ENCODE data around the gene XAB2.
A peak's percentile ranks its signal among the peaks of the same experiment; 100 is the strongest.

Gene XAB2

DNA sequence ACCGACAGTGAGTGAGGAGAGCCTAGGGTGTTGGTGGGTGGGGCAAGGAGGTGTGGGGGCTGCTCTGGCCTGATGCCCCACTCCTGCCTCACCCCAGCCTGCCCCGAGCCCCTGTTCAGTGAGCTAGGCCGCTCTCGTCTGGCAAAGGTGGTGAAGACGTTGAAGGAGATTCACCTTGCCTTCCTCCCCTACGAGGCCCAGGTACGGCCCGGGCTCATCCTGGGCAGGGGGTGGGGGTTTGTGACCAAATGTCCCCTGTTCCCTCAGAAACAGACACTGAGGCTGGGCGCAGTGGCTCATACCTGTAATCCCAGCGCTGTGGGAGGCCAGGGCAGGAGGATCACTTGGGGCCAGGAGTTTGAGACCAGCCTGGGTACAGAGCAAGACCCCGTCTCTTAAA is 11.5 kb upstream of the XAB2 start:
- TF ChIP-seq, protein P1, sequence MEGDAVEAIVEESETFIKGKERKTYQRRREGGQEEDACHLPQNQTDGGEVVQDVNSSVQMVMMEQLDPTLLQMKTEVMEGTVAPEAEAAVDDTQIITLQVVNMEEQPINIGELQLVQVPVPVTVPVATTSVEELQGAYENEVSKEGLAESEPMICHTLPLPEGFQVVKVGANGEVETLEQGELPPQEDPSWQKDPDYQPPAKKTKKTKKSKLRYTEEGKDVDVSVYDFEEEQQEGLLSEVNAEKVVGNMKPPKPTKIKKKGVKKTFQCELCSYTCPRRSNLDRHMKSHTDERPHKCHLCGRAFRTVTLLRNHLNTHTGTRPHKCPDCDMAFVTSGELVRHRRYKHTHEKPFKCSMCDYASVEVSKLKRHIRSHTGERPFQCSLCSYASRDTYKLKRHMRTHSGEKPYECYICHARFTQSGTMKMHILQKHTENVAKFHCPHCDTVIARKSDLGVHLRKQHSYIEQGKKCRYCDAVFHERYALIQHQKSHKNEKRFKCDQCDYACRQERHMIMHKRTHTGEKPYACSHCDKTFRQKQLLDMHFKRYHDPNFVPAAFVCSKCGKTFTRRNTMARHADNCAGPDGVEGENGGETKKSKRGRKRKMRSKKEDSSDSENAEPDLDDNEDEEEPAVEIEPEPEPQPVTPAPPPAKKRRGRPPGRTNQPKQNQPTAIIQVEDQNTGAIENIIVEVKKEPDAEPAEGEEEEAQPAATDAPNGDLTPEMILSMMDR (IDR thresholded peaks at IDR 0.05; ENCODE audit: low read depth, low read length, missing control alignments), result no peak
- DNase-seq, result no peak
- Histone ChIP-seq H3K27ac (no peak overlapping the region), H3K36me3 (replicated peaks) (no peaks in the 10 kb centered on the region), H3K4me3 (ENCODE audit: low read depth, low read length) (no peak overlapping the region), H3K27me3 (replicated peaks) (no peaks in the 10 kb centered on the region)
- in situ Hi-C loops (cut with HindIII; ENCODE audit: low pct_ligation_motif_present, low sequenced_read_pairs), result no loop called here

DNA sequence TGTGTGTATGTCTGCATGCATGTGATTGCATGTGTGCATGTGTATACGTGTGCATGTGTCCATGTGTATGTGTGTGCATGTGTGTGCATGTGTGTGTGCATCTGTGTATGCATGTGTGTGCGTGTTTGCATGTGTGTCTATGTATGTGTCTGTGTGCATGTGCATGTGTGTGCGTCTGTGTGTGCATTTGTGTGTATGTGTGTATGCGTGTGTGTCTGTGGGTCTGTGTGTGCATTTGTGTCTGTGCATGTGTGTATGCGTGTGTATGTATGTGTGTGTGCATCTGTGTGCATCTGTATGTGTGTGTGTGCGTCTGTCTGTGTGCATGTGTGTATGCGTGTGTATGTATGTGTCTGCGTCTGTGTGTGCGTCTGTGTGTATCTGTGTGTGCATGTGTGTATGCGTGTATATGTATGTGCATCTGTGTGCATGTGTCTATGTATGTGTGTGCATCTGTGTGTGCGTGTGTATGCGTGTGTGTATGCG is 10.6 kb upstream of the XAB2 start:
- H3K4me3 ChIP-seq (ENCODE audit: low read depth, low read length), result no peak overlapping the region
- in situ Hi-C loops (cut with HindIII; ENCODE audit: low pct_ligation_motif_present, low sequenced_read_pairs), result no loop called here
- no peak overlapping the region for H3K27ac ChIP-seq
- TF ChIP-seq, protein P1 (IDR thresholded peaks at IDR 0.05; ENCODE audit: low read depth, low read length, missing control alignments), result no peak
- no peak for DNase-seq
- no peaks in the 10 kb centered on the region for H3K27me3 ChIP-seq (replicated peaks)
- H3K36me3 ChIP-seq (replicated peaks), result no peaks in the 10 kb centered on the region

DNA sequence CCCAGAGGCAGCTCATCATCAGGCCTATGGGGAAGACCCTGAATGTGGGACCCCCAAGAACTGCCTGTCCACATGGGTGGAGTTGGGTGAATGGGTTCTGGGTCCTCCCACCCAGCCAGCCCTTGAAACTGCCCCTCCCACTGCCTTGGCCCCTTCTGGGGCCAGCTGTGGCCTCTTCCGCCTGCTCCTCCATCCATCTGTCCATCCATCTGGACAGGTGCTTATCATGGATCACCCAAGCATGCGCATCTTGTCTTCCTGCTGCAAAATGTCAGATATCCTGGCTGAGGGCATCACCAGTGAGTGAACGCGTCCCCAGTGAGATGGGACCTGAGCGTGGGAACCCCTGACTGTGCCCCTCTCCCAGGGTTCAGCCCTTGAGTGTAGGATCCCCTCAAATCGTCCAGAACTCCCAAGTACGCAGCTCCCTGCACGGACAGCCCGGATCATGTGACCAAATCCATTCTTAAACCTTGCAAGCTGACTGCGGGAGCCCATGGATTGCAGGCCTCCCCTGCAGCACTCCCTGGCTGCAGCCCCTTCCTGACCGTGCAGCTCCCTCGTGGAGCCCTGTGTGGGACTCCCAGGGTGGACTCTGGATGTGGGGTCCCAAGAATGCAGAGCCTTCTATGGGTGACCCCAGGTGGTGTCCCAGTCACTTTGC is 9.6 kb upstream of the XAB2 start:
- TF ChIP-seq, protein P1 (IDR thresholded peaks at IDR 0.05; ENCODE audit: low read depth, low read length, missing control alignments), result no peak
- DNase-seq, result no peak
- H3K4me3 ChIP-seq (ENCODE audit: low read depth, low read length), result no peak overlapping the region
- H3K27ac ChIP-seq, result no peak overlapping the region
- in situ Hi-C loops (cut with HindIII; ENCODE audit: low pct_ligation_motif_present, low sequenced_read_pairs), result no loop called here
- no peaks in the 10 kb centered on the region for H3K36me3 ChIP-seq (replicated peaks)
- H3K27me3 ChIP-seq (replicated peaks), result no peaks in the 10 kb centered on the region

DNA sequence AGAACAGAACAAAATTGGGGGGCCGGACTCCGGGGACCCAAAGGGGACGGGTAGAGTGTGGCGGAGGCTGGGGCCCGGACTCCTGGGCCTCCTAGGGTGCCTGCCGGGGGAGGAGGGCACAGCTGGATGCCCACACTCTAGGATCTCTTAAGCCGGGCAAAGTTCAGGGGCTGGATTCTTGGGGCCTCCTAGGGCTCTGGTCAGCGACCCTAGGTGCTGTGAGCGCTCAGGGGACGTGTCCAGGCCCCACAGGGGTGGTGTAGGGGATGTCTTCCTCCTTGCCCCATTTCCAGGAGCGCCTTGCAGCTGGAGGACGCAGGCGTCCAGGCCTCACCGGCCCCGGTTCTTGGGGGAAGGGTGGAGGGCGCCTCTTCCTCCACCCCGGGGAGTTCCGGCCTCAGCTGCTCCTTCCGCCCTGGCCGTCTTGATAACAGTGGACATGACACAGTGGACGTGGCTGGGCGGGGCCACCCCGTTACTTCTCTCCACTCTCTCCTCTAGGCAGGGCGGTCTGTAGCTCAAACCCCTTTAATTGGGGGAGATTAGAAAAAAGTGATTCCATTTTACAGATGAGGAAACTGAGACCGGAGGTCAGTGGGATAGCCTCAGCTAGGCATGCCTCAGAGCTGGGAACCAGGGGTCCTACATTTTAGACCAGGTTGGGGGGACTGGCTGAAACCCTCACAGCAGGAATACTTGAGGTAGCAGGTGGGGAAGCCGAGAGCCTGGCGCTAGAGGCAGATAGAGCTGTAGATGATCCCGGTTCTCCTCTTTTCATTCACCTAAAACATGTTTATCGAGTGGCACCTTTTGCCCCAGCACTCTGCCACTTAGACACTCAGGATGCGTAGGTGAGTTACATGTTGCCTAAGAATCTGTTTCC is 8.3 kb upstream of the XAB2 start:
- TF ChIP-seq, protein P1 (IDR thresholded peaks at IDR 0.05; ENCODE audit: low read depth, low read length, missing control alignments), result no peak
- Histone ChIP-seq H3K36me3 (replicated peaks) (no peaks in the 10 kb centered on the region), H3K27ac (no peak overlapping the region), H3K27me3 (replicated peaks) (no peaks in the 10 kb centered on the region), H3K4me3 (ENCODE audit: low read depth, low read length) (peak overlapping the region; percentile 42)
- no peak for DNase-seq
- in situ Hi-C loops (cut with HindIII; ENCODE audit: low pct_ligation_motif_present, low sequenced_read_pairs), result no loop called here

DNA sequence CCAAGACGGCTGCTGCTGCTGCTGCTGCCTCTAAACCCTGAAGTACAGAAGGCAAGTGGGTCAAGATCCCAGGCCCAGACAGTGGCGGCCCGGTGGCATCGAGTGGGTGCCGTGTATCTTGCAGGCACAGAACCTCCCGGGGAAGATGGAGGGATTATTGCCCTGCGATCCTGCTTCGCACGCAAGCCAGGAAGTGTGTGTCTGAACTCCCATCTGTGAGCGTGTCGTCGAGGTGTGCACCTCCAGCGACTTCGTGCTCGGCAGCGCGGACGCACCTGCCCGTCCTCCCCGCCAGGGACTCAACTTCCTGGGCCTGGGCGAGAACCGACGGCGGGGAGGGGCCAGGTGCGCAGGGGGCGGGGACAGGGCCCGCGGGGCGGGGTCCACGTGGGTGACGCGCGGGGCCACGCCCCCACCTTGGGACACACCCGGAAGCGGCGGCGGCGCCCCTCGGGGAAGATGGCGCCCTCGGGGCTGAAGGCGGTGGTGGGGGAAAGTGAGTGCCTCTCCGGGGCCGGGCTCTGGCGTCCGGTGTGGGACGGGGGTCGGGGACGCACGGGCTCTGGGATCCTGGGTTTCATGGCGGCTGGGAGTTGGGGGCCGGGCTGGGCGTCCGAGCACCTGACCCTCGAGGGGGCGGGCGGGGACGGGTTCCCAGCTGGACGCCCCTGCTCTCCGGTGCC is 7.5 kb upstream of the XAB2 start, which contains the start of gene STXBP2:
TSS of gene STXBP2 (plus strand) at position 420 of the 683 bp plus-strand sequence. CDS start at position 460, 40 bp downstream.
- TF ChIP-seq, protein P1 (IDR thresholded peaks at IDR 0.05; ENCODE audit: low read depth, low read length, missing control alignments), result no peak
- no peak within 1 kb of the TSS for H3K27ac ChIP-seq
- in situ Hi-C loops (cut with HindIII; ENCODE audit: low pct_ligation_motif_present, low sequenced_read_pairs), result no loop called here
- no peaks in the 10 kb centered on the region for H3K36me3 ChIP-seq (replicated peaks)
- no peak for DNase-seq
- H3K27me3 ChIP-seq (replicated peaks), result no peaks in the 10 kb centered on the region
- H3K4me3 ChIP-seq (ENCODE audit: low read depth, low read length), result peak within 1 kb of the TSS; percentile 42

Data from brain microvascular endothelial cell (primary cell).